Neural cell (in vitro differentiated cells): ENCODE data around the gene SPRYD4.

Source experiments
- EP300 ChIP-seq: fragments of 450-650 bp; conservative IDR thresholded peaks from 2 replicates; pipeline ENCODE4 v1.6.1; 2014; ENCODE audit warnings: antibody characterized with exemption, mild to moderate bottlenecking, moderate library complexity; ENCODE audit not compliant: poor library complexity, severe bottlenecking
- EZH2 ChIP-seq: fragments of 200-600, 300-800 bp; shearing (Covaris generic), sonication (generic); IDR thresholded peaks from 2 replicates; pipeline ENCODE4 v1.6.1; 2014; ENCODE audit warnings: antibody characterized with exemption, low read length, borderline replicate concordance, mild to moderate bottlenecking; ENCODE audit not compliant: insufficient read depth, poor library complexity, severe bottlenecking
- POLR2AphosphoS5 ChIP-seq: IDR thresholded peaks from 2 replicates; pipeline ENCODE4 v1.6.1; 2012
- RAD21 ChIP-seq: fragments of 450-650 bp; conservative IDR thresholded peaks from 2 replicates; pipeline ENCODE4 v1.6.1; 2014; ENCODE audit warnings: antibody characterized with exemption, mild to moderate bottlenecking, moderate library complexity
- TAF1 ChIP-seq: IDR thresholded peaks from 2 replicates; pipeline ENCODE4 v1.6.1; 2012; ENCODE audit warnings: low read depth
- TF ChIP-seq, protein P1 (sequence below): fragments of 450-650 bp; IDR thresholded peaks from 2 replicates; pipeline ENCODE4 v1.5.1; 2014; ENCODE audit warnings: antibody characterized with exemption, mild to moderate bottlenecking, moderate library complexity; ENCODE audit not compliant: poor library complexity, severe bottlenecking
- TF ChIP-seq, protein P2 (sequence below): IDR thresholded peaks from 2 replicates; pipeline ENCODE4 v1.6.1; 2012; ENCODE audit warnings: borderline replicate concordance

DNA sequence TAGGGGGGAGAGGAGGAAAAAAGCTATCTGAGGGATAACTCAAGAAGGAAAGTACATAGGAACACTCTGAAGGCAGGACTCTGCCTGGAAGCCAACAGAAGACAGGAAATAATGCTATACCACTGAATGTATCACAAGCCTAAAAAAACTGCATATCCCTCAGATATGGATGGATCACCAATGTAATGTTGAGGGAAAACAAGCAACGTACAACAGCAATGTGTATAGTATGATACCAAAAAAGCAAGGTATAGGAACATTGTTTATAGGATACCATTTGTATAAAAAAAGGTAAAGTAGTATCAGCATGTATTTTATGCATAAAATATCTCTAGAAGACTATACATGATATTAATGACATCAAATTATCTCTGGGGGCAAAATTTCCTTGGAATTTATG, 16.2 kb downstream of the SPRYD4 start:
- TF ChIP-seq EZH2 = no peak
- TF ChIP-seq, protein P1, sequence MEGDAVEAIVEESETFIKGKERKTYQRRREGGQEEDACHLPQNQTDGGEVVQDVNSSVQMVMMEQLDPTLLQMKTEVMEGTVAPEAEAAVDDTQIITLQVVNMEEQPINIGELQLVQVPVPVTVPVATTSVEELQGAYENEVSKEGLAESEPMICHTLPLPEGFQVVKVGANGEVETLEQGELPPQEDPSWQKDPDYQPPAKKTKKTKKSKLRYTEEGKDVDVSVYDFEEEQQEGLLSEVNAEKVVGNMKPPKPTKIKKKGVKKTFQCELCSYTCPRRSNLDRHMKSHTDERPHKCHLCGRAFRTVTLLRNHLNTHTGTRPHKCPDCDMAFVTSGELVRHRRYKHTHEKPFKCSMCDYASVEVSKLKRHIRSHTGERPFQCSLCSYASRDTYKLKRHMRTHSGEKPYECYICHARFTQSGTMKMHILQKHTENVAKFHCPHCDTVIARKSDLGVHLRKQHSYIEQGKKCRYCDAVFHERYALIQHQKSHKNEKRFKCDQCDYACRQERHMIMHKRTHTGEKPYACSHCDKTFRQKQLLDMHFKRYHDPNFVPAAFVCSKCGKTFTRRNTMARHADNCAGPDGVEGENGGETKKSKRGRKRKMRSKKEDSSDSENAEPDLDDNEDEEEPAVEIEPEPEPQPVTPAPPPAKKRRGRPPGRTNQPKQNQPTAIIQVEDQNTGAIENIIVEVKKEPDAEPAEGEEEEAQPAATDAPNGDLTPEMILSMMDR = no peak
- no peak for TF ChIP-seq RAD21
- TF ChIP-seq POLR2AphosphoS5 = no peak
- no peak for TF ChIP-seq TAF1
- TF ChIP-seq, protein P2, sequence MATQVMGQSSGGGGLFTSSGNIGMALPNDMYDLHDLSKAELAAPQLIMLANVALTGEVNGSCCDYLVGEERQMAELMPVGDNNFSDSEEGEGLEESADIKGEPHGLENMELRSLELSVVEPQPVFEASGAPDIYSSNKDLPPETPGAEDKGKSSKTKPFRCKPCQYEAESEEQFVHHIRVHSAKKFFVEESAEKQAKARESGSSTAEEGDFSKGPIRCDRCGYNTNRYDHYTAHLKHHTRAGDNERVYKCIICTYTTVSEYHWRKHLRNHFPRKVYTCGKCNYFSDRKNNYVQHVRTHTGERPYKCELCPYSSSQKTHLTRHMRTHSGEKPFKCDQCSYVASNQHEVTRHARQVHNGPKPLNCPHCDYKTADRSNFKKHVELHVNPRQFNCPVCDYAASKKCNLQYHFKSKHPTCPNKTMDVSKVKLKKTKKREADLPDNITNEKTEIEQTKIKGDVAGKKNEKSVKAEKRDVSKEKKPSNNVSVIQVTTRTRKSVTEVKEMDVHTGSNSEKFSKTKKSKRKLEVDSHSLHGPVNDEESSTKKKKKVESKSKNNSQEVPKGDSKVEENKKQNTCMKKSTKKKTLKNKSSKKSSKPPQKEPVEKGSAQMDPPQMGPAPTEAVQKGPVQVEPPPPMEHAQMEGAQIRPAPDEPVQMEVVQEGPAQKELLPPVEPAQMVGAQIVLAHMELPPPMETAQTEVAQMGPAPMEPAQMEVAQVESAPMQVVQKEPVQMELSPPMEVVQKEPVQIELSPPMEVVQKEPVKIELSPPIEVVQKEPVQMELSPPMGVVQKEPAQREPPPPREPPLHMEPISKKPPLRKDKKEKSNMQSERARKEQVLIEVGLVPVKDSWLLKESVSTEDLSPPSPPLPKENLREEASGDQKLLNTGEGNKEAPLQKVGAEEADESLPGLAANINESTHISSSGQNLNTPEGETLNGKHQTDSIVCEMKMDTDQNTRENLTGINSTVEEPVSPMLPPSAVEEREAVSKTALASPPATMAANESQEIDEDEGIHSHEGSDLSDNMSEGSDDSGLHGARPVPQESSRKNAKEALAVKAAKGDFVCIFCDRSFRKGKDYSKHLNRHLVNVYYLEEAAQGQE = no peak
- no peak for TF ChIP-seq EP300
